GM13977 (cell line): ENCODE data around the gene SIPA1L2.

Source experiments
- DNase-seq: peaks from one replicate; pipeline ENCODE4 v3.0.0; 2012; ENCODE audit warnings: low spot score
- CTCF ChIP-seq: IDR thresholded peaks from 2 replicates; pipeline ENCODE4 v1.5.1; 2012; ENCODE audit warnings: mild to moderate bottlenecking, control low read depth; ENCODE audit not compliant: insufficient read depth; ENCODE audit errors: extremely low read depth, missing control alignments
- in situ Hi-C: fragments of 300-500 bp; cut with MboI; formaldehyde crosslinking; loops from one replicate; pipeline ENCODE4 v1.12.0; 2022; ENCODE audit warnings: low sequenced_read_pairs, low pct_unique_long_range_greater_than_20kb, mixed read lengths, inconsistent platforms; ENCODE audit not compliant: unreplicated experiment

Gene SIPA1L2

GRCh38 chr1:232598133-232598532 lies 31.8 kb downstream of the SIPA1L2 start:
- no peak for TF ChIP-seq CTCF
- DNase-seq: no peak
- in situ Hi-C loops: no loop called here

GRCh38 chr1:232597721-232598120 lies 32.2 kb downstream of the SIPA1L2 start:
- in situ Hi-C loops: no loop called here
- DNase-seq: no peak
- no peak for TF ChIP-seq CTCF

- in situ Hi-C loops: no loop called here
- no peak for DNase-seq
- no peak for TF ChIP-seq CTCF
Observed at GRCh38 chr1:232596666-232597303, 33.1 kb downstream of the SIPA1L2 start.

- DNase-seq: no peak
- TF ChIP-seq CTCF: no peak
- in situ Hi-C loops: no loop called here
Observed at GRCh38 chr1:232594768-232595698, 34.9 kb downstream of the SIPA1L2 start.

GRCh38 chr1:232593717-232594502 lies 36.0 kb downstream of the SIPA1L2 start:
- no peak for TF ChIP-seq CTCF
- DNase-seq: no peak
- in situ Hi-C loops: no loop called here

GRCh38 chr1:232591344-232591743 lies 38.6 kb downstream of the SIPA1L2 start:
- no peak for TF ChIP-seq CTCF
- DNase-seq: no peak
- in situ Hi-C loops: no loop called here
